ENCODE measurements around the gene GRIN3A.

DNA sequence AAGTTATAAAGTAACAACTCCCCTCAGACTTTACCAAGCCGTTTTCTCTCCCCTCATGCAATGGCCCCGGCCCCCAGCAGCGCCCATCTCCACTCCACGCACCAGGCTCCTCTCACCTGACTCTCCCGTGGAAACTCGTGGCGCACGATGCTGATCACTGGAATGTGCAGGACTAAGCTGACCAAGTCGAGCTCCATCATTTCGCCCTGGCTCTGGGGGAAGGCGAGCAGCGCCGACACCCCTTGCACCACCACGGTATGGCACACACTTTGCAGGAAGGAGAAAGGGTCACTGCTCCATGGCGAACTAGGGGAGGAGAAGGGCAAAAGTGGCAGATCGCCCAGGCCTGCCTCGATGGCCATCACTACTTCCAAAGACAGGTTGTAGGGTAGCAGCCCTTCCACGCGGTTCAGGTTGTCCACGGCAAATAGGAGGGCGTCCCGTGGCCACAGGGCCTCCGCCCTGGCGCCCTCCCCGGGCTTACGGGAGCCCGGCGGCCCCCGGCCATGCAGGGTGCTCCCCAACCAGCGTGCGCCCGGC is 1.2 kb downstream of the GRIN3A start:
- TF ChIP-seq TEAD4 (IDR thresholded peaks at IDR 0.05) (no peak), TAF1 (IDR thresholded peaks at IDR 0.05; ENCODE audit: low read depth) (no peak), YY1 (IDR thresholded peaks at IDR 0.05; ENCODE audit: low read depth) (no peak), CEBPB (IDR thresholded peaks at IDR 0.05) (no peak), EP300 (IDR thresholded peaks at IDR 0.05; ENCODE audit: borderline replicate concordance) (no peak)
